H1 (cell line): Measurements from ENCODE around the gene IFNG-AS1.

Experiments used
- CTCF ChIP-seq, 3 experiments: IDR thresholded peaks; 1 replicate in 2 of 3; 2 replicates in 1 of 3; pipeline versions ENCODE4 v1.5.1 to v1.6.1; 2011; ENCODE audit warnings: low read length in 3 of 3, mild to moderate bottlenecking in 3 of 3, inconsistent platforms in 2 of 3, low read depth in 1 of 3, moderate library complexity in 1 of 3; ENCODE audit not compliant: insufficient read depth in 1 of 3; ENCODE audit errors: control extremely low read depth in 1 of 3
- EP300 ChIP-seq, 2 experiments: IDR thresholded peaks; 1 replicate in 1 of 2; 2 replicates in 1 of 2; pipeline ENCODE4 v1.6.1; 2011 to 2012; ENCODE audit warnings: low read depth in 2 of 2, low read length in 2 of 2, mild to moderate bottlenecking in 2 of 2, borderline replicate concordance in 1 of 2, inconsistent platforms in 1 of 2, moderate library complexity in 1 of 2
- EZH2 ChIP-seq: fragments of 200-600 bp; sonication (generic); IDR thresholded peaks from 2 replicates; pipeline ENCODE4 v1.7.1; 2012; ENCODE audit warnings: low read depth, mild to moderate bottlenecking, moderate library complexity, low read length, inconsistent platforms; ENCODE audit not compliant: severe bottlenecking
- KDM1A ChIP-seq: fragments of 200-600, 300-600 bp; sonication (generic); IDR thresholded peaks from 2 replicates; pipeline ENCODE4 v1.7.1; 2016; ENCODE audit warnings: mild to moderate bottlenecking, low read length, borderline replicate concordance
- POLR2A ChIP-seq, 2 experiments: IDR thresholded peaks; 1 replicate in 1 of 2; 2 replicates in 1 of 2; pipeline ENCODE4 v1.6.1; 2011; ENCODE audit warnings: low read depth in 2 of 2, low read length in 2 of 2, mild to moderate bottlenecking in 2 of 2; ENCODE audit errors: control extremely low read depth in 1 of 2
- RAD21 ChIP-seq, 2 experiments: IDR thresholded peaks in 1 of 2; conservative IDR thresholded peaks in 1 of 2; 2 replicates each; pipeline ENCODE4 v1.6.1; 2011; ENCODE audit warnings: low read depth in 2 of 2, low read length in 2 of 2, improper control_type of control experiment in 1 of 2, inconsistent platforms in 1 of 2, mild to moderate bottlenecking in 1 of 2, moderate library complexity in 1 of 2
- SP4 ChIP-seq: IDR thresholded peaks from 2 replicates; pipeline ENCODE4 v1.6.1; 2012; ENCODE audit warnings: low read length, inconsistent platforms

GRCh38 chr12:68016136-68016535 lies 26.9 kb downstream of the IFNG-AS1 start:
- TF ChIP-seq EZH2, result no peak
- no peak for TF ChIP-seq CTCF (IDR thresholded peaks at IDR 0.05; ENCODE audit: control extremely low read depth in 1 of 3, insufficient read depth in 1 of 3, low read depth in 1 of 3, low read length in 3 of 3)
- TF ChIP-seq KDM1A, result no peak
- no peak for TF ChIP-seq POLR2A (IDR thresholded peaks at IDR 0.05; ENCODE audit: control extremely low read depth in 1 of 2, low read depth in 2 of 2, low read length in 2 of 2)
- TF ChIP-seq EP300 (IDR thresholded peaks at IDR 0.05; ENCODE audit: borderline replicate concordance in 1 of 2, low read depth in 2 of 2, low read length in 2 of 2), result no peak
- no peak for TF ChIP-seq RAD21 (IDR thresholded peaks at IDR 0.05 in 1 of 2, conservative IDR thresholded peaks at IDR 0.05 in 1 of 2; ENCODE audit: low read depth in 2 of 2, low read length in 2 of 2)
- no peak for TF ChIP-seq SP4
